Measurements from ENCODE around the gene PLEKHG3. TPM values are rescaled to one million over a fixed set of nuclear protein-coding genes. Genes with fewer than 3 reads are reported as not detected.
A peak's percentile ranks its signal among the peaks of the same experiment; 100 is the strongest.

The PLEKHG3 gene
- total RNA-seq, 2 donors from 2014 or later, result 57.8 to 69.7 TPM

GRCh38 chr14:64659366-64659765 is 44.9 kb upstream of the PLEKHG3 start:
- intact Hi-C loops (cut with DNase I), result no loop called here
- Histone ChIP-seq H3K4me1 (replicated peaks) (no peaks in the 10 kb centered on the region), H3K27ac (no peak overlapping the region), H3K27me3 (replicated peaks; ENCODE audit: insufficient read depth) (no peaks in the 10 kb centered on the region), H3K9me3 (no peaks in the 10 kb centered on the region), H3K4me3 (no peak overlapping the region), H3K36me3 (no peaks in the 10 kb centered on the region)
- no peak for DNase-seq (ENCODE audit: low spot score)
- 92% methylated on average over 4 of the region's 5 CpGs for WGBS
- no peak for TF ChIP-seq CTCF (IDR thresholded peaks at IDR 0.05)
- TF ChIP-seq POLR2AphosphoS5 (IDR thresholded peaks at IDR 0.05), result no peak
- TF ChIP-seq POLR2A (IDR thresholded peaks at IDR 0.05), result no peak

- Histone ChIP-seq H3K4me3 (no peak overlapping the region), H3K27me3 (replicated peaks; ENCODE audit: insufficient read depth) (no peaks in the 10 kb centered on the region), H3K27ac (no peak overlapping the region), H3K36me3 (no peaks in the 10 kb centered on the region), H3K9me3 (no peaks in the 10 kb centered on the region), H3K4me1 (replicated peaks) (no peaks in the 10 kb centered on the region)
- TF ChIP-seq POLR2AphosphoS5 (IDR thresholded peaks at IDR 0.05) (no peak), CTCF (IDR thresholded peaks at IDR 0.05) (no peak), POLR2A (IDR thresholded peaks at IDR 0.05) (no peak)
- no peak for DNase-seq (ENCODE audit: low spot score)
- 69% methylated on average over 6 of the region's 6 CpGs for WGBS
- intact Hi-C loops (cut with DNase I), result no loop called here
Measured at GRCh38 chr14:64663174-64663573, 41.0 kb upstream of the PLEKHG3 start.

- peak; percentile 29 to 83 (median 72) for TF ChIP-seq CTCF (IDR thresholded peaks at IDR 0.05)
- no peak for TF ChIP-seq POLR2A (IDR thresholded peaks at IDR 0.05)
- peak; percentile 36 for TF ChIP-seq POLR2AphosphoS5 (IDR thresholded peaks at IDR 0.05)
- Histone ChIP-seq H3K27ac (no peak overlapping the region), H3K4me3 (no peak overlapping the region), H3K4me1 (replicated peaks) (no peaks in the 10 kb centered on the region), H3K36me3 (no peaks in the 10 kb centered on the region), H3K27me3 (replicated peaks; ENCODE audit: insufficient read depth) (no peaks in the 10 kb centered on the region), H3K9me3 (no peaks in the 10 kb centered on the region)
- intact Hi-C loops (cut with DNase I), result loop anchor here (2.0 to 5.0 kb wide), 2 partner anchors 73 to 226 kb away; no protein-coding TSS in a partner anchor
- WGBS, result 10% methylated on average over 3 of the region's 3 CpGs
- no peak for DNase-seq (ENCODE audit: low spot score)
Measured at GRCh38 chr14:64671591-64671990, 32.6 kb upstream of the PLEKHG3 start.

- WGBS, result 87% methylated on average over 8 of the region's 8 CpGs
- no peak for DNase-seq (ENCODE audit: low spot score)
- H3K27ac ChIP-seq, result no peak overlapping the region
- intact Hi-C loops (cut with DNase I), result loop anchor here (2.0 to 5.0 kb wide), 2 partner anchors 89 to 224 kb away; no protein-coding TSS in a partner anchor
- H3K9me3 ChIP-seq, result no peaks in the 10 kb centered on the region
- H3K27me3 ChIP-seq (replicated peaks; ENCODE audit: insufficient read depth), result no peaks in the 10 kb centered on the region
- H3K4me3 ChIP-seq, result no peak overlapping the region
- no peaks in the 10 kb centered on the region for H3K36me3 ChIP-seq
- TF ChIP-seq POLR2A (IDR thresholded peaks at IDR 0.05) (no peak), CTCF (IDR thresholded peaks at IDR 0.05) (no peak), POLR2AphosphoS5 (IDR thresholded peaks at IDR 0.05) (no peak)
- H3K4me1 ChIP-seq (replicated peaks), result no peaks in the 10 kb centered on the region
Measured at GRCh38 chr14:64673316-64673715, 30.9 kb upstream of the PLEKHG3 start.

- Histone ChIP-seq H3K36me3 (no peaks in the 10 kb centered on the region), H3K27ac (no peak overlapping the region), H3K9me3 (no peaks in the 10 kb centered on the region), H3K27me3 (replicated peaks; ENCODE audit: insufficient read depth) (no peaks in the 10 kb centered on the region), H3K4me3 (no peak overlapping the region), H3K4me1 (replicated peaks) (no peaks in the 10 kb centered on the region)
- no peak for TF ChIP-seq POLR2A (IDR thresholded peaks at IDR 0.05)
- no peak for TF ChIP-seq CTCF (IDR thresholded peaks at IDR 0.05)
- TF ChIP-seq POLR2AphosphoS5 (IDR thresholded peaks at IDR 0.05), result no peak
- 52% methylated on average over 6 of the region's 6 CpGs for WGBS
- DNase-seq (ENCODE audit: low spot score), result no peak
- intact Hi-C loops (cut with DNase I), result loop anchor here (2.0 to 5.0 kb wide), 2 partner anchors 89 to 224 kb away; no protein-coding TSS in a partner anchor
Measured at GRCh38 chr14:64673748-64674147, 30.5 kb upstream of the PLEKHG3 start.
